Loucy (cell line): ENCODE data around the gene RAD9A.

Source experiments
- EZH2phosphoT487 ChIP-seq: fragments of 200-600 bp; IDR thresholded peaks from 2 replicates; pipeline ENCODE4 v1.6.1; 2018; ENCODE audit warnings: antibody characterized with exemption, mild to moderate bottlenecking, moderate library complexity, borderline replicate concordance
- TF ChIP-seq, protein P1 (sequence below): fragments of 200-600 bp; sonication (generic); conservative IDR thresholded peaks from 2 replicates; pipeline ENCODE4 v1.5.1; 2014; ENCODE audit warnings: mild to moderate bottlenecking, antibody characterized with exemption, low read length

DNA sequence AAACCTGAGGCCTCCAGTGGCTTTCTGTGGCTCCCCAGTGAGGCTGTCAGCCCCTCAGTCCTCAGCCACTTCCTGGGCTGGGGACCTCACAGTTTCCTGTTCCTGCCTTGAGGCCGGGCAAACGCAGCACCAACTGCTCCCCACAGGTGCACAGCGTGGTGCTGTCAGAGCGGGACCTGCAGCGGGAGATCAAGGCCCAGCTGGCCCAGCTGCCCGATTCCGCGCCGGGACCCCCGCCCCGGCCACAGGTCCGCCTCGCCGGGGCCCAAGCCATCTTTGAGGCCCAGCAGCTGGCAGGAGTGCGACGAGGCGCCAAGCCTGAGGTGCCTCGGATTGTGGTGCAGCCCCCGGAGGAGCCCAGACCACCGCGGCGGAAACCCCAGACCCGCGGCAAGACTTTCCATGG, 17.5 kb downstream of the RAD9A start:
- TF ChIP-seq, protein P1, sequence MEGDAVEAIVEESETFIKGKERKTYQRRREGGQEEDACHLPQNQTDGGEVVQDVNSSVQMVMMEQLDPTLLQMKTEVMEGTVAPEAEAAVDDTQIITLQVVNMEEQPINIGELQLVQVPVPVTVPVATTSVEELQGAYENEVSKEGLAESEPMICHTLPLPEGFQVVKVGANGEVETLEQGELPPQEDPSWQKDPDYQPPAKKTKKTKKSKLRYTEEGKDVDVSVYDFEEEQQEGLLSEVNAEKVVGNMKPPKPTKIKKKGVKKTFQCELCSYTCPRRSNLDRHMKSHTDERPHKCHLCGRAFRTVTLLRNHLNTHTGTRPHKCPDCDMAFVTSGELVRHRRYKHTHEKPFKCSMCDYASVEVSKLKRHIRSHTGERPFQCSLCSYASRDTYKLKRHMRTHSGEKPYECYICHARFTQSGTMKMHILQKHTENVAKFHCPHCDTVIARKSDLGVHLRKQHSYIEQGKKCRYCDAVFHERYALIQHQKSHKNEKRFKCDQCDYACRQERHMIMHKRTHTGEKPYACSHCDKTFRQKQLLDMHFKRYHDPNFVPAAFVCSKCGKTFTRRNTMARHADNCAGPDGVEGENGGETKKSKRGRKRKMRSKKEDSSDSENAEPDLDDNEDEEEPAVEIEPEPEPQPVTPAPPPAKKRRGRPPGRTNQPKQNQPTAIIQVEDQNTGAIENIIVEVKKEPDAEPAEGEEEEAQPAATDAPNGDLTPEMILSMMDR = no peak
- TF ChIP-seq EZH2phosphoT487 = no peak
